ENCODE measurements around the gene MALRD1.

MALRD1 gene

DNA sequence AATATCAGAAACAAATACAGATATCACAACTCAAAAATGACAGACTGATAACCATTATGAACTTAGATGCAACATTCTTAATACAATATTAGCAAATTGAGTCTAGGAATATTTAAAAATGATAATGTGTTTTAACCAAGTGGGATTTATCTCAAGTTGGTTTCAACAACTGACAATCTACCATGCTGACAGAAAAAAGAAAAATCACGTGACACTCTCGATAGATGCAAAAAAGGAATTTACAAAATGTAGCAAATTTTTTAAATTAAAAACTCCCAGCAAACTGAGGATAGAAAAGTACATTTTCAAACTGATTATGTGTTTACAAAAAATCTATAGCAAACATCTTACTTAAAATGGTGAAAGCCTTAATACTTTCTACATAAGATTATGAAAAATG lies 177.4 kb downstream of the MALRD1 start:
- DNase-seq = no peak

DNA sequence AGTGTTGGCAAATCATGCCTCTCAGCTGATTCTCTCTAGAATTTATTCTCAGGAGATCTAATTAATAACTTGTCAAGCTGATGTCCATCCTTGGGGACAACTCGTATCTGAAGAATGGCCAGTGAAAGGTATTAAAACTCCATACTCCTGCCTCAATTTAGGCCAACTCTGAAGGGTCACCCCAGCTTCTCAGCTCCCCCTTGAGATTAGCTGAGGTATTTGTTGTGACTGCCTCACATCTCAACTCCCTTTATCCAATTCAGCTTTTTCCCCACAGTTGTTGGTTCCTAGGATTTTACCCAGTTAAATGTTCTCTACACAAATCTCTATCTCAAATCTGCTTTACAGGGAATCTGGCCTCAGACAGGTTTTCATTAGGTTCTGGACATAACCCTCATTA lies 182.4 kb downstream of the MALRD1 start:
- no peak for DNase-seq

DNA sequence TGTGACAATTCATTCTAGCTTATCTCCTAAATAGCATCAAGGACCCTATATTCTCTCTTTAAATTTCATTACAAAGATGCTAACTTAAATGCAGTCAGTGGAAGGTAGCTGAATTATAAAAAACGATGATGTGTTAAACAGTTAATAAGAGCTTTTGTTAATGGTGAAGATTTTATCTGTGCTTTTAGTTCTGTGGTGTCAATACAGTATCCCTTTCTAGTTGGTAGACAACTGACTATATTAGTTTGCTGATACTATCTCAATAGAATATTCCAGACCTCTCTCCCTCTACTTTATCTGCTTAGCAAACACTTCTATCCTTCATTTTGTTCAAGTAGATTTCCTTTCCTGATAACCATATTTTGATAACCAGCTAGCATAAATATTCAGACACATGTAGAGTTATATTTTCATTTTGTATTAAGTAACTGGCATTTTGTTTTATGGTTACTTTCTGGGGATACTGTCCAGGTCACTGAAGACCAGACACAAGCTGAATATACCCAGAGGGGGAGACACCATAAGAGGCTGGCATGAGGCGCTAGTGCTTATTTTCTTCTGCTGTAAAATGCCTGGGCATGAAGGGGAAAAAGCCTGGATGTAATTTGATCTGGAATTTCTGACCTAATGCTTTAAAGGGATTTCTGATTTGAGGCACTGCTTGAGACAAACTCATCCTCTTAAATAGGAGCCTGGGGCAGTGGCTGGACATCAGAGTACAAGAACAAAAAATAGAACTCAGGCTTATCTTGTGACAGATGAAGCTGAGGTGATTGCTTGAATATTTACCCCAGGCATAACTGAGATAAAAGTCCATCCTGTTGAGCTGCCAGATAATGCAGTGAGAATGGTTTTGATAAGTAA lies 197.5 kb downstream of the MALRD1 start:
- no peak for DNase-seq

DNA sequence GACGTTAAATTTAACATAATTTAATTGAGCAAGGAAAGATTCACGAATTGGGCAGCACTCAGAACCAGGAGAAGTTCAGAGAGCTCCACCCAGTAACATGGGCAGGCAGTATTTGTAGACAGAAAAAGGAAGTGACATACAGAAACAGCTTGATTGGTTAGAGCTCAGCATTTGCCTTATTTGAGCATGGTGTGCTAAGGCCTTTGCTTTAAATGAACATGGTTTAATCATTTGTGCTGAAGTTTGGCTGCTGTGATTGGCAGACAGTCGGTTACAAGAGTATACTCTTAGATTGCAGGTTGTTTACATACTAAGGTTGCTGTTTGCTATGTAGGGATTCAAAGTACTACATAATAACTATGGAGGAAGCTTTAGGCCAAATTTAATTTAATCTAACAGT lies 199.2 kb downstream of the MALRD1 start:
- DNase-seq = no peak

DNA sequence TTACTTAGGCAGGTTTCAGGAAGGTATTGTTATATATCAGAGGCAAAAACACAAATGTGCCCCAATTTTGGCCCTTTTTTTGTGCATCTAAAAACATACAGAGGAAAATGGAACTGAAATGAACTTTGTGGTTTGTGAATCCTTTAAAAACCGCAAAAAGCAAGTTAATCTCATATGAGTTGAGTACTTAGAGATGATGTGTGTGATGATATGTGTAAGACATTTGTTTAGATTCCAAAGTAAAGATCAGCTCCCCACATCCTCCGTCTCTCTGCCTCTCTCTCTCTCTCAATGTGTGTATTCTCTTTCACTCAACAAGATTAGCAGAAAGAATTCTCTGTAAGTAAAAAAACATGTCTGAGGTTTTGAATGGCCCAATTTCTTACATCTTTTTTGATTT lies 201.9 kb downstream of the MALRD1 start:
- DNase-seq = no peak

DNA sequence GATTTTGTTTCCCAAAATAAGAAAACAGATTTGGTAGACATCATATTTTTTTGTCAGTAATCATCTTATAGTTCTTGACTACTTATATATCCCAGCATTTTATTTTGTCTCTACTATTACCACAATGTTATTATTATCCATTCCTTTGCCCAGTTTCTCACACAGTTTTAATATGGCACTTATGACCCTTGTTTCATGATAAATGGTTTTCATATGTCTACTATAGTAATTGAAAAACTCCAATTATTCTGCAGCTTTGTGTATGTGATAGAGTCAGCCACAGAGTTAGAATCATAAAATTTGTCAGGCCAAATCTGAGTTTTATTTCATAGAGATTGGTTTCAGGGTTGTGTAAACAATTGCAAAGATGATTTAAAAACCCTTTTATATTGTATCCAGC lies 203.9 kb downstream of the MALRD1 start:
- no peak for DNase-seq

DNA sequence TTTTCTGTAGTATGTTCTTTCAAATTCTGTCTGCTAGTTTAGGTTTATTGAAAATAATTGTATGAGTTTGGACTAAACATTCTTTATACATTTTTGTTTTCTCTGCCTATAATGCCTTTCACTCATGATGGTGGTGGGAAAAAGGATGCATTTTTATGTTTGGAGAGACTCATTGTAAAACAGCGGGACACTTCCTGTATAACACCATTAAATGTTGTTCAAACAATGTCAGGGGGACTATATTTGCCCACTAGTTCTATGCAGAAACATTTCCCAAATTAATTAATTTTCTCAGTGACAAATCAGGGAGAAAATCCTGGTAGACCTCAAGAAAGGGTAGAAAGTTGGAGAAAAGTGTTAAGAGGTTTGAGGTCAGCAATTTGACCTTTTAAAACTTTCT lies 207.7 kb downstream of the MALRD1 start:
- no peak for DNase-seq

DNA sequence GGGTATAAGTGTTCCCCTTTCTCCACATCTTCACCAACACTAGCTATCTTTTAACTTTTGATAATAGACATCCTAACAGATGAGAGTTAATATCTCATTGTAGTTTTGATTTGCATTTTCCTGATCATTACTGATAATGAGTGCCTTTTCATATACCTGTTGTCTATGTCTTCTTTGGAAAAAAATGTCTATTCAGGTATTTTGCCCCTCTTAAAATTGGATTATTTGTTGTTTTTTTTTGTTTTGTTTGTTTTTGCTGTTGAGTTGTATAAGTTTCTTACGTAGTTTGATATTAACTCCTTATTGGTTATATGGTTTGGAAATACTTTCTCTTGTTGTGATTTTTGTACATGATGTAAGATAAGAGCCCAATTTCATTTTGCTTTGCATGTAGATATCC lies 214.7 kb downstream of the MALRD1 start:
- no peak for DNase-seq

DNA sequence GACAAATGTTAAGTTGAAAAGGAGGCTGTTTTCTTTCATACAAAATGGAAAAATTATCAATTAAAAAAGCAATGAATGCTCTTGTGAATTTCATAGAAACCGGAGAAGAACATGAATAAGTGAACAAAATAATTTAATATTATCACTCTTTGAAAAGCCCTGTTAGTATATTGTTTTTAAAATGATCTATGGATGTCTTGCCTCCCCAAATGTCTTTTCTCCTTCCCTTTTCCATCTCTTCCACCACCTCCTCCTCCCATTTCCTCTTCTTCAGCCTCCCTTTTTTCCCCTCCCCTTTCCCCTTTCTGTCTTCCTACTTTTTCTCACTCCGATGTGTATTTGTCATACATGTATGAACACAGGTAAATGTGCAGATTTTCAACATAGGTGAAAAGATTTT lies 234.7 kb downstream of the MALRD1 start:
- DNase-seq = no peak

DNA sequence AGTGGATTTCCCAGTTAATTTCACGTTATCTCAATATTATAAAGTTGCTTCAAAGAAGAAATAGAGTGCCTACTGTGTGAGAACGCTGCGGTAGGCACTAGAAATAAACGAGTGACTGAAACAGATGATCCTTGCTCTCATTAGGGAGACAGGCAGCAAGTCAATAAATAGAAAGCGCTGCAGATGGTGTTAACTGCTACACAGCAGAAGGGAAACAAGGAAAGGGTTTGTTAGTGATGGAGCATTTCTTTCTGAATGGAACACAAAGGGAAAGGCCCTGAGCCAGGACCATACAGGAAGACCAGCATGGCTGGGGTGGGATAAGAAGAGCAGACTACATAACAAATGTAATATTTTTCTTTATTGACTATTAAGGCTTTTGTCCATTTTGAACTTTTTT lies 235.2 kb downstream of the MALRD1 start:
- no peak for DNase-seq

DNA sequence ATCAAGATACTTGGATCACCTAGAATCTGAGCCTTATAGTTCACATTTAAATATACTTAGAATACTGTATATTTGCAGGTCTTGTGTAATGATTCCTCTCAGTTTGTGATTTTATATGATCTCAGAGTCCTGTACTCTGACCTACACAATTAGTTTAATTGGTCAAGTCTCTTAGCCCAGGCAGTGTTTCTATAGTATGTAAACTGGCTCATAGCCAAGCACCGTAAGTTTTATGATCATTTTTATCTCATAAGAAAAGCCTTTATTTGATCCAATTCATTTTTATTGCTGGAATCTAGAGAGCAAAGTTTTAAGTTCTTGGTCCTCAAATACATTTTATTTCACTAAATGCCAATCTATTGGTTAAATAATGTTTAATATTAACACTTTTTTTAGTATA lies 242.2 kb downstream of the MALRD1 start:
- DNase-seq = no peak

DNA sequence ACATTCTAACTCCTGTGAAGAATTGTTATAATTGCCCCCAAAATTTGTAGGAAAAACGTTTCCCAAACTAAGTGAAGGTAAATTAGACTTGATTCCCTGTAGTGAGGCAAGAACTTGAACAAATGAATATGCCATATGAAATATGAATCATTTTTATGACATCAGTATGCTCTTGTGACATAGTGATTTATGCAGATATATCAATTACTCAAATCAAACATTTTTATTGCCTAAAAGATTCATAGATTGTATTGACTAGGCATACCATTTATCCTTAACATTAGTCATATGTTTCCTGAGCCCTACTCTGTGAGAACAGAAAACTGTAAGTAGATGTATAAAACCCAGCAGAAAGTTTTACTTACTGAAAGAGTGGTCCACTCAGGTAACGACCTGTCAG lies 245.6 kb downstream of the MALRD1 start:
- no peak for DNase-seq

DNA sequence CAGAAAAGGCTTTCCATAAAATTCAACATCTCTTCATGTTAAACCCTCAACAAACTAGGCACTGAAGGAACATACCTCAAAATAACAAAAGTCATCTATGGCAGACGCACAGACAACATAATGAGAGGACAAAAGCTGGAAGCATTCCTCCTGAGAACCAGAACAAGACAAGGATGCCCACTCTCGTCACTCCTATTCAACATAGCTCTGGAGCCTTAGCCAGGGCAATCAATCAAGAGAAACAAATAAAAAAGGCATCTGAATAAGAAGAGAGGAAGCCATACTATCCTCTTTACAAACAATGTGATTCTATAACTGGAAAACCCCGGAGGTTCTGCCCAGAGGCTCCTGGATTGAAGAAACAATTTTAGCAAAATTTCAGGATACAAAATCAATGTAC lies 251.0 kb downstream of the MALRD1 start:
- DNase-seq = no peak

DNA sequence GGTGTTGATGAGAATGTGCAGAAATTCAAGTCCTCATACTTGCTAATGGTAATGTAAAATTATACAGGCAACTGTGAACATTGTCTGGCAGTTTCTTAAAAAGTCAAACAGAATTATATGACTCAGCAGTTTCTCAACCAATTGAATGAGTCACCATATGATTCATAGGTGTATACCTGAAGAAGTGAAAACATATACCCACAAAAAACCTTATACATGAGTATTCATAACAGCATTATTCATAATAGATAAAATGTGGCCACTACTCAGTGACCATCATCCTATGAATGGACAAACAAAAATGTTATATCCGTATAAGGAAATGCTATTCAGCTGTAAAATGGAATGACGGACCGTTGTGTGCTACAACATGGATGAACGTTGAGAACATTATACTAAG lies 253.5 kb downstream of the MALRD1 start:
- DNase-seq = no peak

DNA sequence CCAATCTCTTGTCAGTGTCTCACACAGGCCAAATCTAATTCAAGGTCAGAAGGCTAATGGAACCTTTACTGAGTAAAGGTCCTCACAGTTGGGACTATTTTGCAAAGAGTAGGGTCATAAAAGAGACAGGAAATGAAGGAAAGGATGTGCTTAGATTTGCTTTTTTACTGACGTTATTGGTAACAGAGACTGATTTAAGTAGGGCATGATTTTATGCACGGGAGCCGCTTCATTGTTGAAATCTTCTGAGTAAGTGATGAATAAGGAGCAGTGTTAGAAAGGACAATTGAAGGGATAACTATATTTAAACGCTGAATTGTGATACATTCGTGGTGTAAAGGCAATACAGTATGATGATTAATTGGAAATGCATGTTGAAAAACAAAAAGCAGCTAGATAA lies 261.5 kb downstream of the MALRD1 start:
- no peak for DNase-seq

DNA sequence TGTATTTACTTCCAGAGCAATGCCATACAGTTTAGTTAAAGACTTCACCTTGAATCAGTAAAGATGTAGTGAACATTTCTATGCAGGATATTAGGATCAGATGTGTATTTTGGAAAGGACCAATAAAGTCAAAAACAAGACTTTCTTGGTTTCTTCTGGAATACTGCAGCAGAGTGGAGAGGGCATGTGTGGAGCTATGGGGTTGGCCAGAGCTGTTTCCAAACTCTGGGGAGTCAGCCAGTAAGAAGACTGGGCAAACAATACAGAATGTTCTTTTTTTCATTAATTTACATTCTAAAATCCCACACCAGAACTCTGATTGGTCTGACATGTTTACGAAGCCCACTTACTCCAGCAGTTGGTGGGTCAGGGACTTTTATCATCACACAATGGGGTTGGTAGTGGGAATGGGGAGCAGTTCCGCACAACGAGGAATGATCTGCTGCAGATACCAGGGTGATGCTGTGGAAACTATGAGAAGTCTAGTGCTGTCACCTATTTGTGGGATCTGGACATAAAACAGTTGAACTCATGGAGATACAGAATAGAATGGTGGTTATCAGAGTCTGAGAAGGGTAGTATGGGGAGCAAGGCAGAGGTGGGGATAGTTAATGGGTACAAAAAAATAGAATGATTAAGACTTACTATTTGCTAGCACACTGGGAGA lies 267.7 kb downstream of the MALRD1 start:
- DNase-seq = peak; percentile 2

DNA sequence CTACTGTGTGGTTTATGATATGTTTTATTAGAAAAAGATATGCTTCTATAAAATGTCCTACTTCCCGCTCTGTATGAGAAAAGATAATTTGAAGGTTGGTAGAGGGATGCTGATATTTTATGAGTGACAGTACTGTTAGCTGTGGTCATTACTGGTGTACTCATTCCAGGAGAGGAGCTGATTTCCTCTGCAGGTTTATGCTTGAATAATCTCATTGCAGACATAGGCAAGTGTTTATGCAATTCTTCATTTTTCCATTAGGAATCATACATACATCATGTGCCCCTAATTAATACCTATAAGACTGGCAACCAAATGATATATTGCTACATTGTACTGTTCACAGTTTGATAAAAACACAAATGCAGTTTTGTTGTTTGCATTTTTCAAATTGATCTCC lies 269.4 kb downstream of the MALRD1 start:
- no peak for DNase-seq

DNA sequence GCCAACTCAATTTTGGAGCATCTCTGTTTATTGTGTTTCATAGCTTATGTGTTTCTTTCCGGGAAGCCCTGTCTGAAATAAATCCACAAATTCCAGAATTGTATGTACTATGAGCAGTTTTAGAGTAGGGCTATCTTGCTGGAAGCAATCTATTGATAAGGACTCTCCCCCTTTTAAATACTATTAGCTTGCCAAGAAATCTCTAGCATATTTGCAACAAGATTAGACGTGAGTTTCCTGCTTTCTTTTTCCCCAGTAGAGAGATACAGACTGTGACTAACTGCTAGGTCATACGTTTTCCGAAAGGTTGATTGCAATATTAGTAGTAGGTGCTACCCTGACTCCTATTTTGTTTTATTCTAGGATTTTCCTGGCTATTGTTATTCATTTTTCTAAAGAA lies 277.0 kb downstream of the MALRD1 start:
- DNase-seq = no peak

DNA sequence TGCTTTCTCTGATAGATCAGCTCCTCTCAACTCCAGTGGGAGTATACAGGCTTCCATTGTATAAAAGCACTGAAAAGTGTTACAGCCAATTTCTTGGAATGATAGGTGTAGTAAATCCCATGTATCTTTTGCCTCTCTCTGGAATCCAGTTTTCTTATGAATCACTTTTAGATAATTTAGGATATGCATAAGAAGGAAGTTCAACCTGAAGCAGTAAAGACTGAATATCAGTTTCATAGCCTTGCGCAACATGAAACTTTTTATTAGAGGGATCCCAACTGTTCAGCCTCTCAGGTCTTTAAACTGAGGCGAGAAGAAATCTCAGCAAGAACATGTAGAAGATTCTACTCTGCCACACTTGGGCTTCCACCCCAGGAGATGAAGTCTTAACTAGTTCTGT lies 280.0 kb downstream of the MALRD1 start:
- DNase-seq = no peak

DNA sequence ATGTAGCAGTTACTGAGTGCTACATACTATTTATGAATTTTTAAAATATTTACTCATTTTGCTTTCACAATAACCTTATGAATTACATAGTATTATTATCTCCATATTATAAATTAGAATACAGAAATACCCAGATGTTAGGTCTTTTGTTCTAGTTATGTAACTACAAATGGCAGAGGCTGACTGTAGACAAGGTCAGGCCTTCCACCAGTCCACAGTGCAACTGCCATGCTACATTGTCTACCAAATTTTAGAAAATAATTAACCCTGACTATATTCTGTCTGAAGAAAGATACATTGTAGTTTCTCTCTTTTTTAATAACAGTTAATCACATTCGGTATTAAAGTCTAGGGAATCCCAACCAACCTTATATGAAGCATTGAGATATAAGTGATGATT lies 280.9 kb downstream of the MALRD1 start:
- no peak for DNase-seq

DNA sequence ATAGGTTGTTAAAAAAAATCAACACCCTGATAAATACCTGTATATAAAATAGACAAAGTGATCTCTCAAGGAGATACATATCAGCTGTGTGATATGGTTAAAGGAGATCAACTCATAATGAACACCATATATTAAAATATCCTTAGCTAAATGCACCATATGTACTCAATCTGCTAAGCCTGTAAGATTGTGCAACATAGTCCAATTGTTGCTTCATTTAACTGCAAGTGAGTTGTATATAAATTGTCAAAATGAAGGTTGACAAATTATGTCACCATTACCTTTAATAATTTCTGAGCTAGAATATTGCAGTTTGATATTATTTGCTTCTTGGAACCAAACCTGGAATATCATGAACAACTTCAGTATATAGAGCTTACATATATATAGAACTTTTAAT lies 283.7 kb downstream of the MALRD1 start:
- DNase-seq = no peak

DNA sequence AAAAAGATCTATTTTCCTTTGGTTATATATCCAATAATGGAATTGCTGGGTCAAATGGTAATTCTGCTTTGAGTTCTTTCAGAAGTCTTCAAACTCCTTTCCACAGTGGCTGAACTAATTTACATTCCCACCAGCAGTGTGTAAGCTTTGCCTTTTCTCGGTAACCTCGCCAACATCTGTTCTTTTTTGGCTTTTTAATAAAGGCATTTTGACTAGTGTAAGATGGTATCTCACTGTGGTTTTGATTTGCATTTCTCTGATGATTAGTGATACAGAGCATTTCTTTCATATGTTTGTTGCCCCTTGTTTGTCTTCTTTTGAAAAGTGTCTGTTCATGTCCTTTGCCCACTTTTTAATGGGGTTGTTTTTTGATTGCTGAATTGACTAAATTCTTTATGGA lies 285.0 kb downstream of the MALRD1 start:
- no peak for DNase-seq

DNA sequence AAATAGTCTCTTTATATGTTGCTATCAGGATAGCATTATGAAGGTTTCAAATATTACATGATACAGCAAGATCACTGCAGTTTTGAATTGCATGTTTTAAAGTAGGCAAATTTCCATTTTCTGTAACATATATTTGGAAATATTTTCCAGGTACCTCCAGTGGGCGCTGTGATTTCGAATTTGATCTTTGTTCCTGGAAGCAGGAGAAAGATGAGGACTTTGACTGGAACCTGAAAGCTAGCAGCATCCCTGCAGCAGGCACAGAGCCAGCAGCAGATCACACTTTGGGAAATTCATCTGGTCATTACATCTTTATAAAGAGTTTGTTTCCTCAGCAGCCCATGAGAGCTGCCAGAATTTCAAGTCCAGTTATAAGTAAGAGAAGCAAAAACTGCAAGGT lies 299.0 kb downstream of the MALRD1 start:
- no peak for DNase-seq

DNA sequence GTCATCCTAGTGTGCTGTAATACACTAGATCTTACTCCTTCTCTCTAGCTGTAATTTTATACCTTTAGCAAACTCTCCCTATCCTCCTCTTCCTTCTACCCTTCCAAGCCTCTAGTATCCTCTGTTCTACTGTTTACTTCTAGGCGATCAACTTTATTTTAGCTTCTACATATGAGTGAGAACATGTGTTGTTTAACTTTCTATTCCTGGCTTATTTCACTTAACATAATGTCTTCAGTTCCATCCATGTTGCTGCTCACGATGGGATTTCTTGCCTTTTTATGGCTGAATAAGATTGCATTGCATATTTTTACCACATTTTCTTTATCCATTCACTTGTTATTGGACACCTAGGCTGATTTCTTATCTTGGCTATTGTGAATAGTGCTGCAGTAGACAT lies 318.6 kb downstream of the MALRD1 start:
- no peak for DNase-seq
